ENCODE data around the gene GRIA1.

The GRIA1 gene

GRCh38 chr5:153513156-153513555 is 22.7 kb downstream of the GRIA1 start:
- no peak for DNase-seq (ENCODE audit: low spot score)
- TF ChIP-seq, protein P1, sequence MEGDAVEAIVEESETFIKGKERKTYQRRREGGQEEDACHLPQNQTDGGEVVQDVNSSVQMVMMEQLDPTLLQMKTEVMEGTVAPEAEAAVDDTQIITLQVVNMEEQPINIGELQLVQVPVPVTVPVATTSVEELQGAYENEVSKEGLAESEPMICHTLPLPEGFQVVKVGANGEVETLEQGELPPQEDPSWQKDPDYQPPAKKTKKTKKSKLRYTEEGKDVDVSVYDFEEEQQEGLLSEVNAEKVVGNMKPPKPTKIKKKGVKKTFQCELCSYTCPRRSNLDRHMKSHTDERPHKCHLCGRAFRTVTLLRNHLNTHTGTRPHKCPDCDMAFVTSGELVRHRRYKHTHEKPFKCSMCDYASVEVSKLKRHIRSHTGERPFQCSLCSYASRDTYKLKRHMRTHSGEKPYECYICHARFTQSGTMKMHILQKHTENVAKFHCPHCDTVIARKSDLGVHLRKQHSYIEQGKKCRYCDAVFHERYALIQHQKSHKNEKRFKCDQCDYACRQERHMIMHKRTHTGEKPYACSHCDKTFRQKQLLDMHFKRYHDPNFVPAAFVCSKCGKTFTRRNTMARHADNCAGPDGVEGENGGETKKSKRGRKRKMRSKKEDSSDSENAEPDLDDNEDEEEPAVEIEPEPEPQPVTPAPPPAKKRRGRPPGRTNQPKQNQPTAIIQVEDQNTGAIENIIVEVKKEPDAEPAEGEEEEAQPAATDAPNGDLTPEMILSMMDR (IDR thresholded peaks at IDR 0.05; ENCODE audit: extremely low read depth, missing control alignments) = no peak

- TF ChIP-seq, protein P1 (IDR thresholded peaks at IDR 0.05; ENCODE audit: extremely low read depth, missing control alignments) = no peak
- no peak for DNase-seq (ENCODE audit: low spot score)
Observed at GRCh38 chr5:153515301-153515700, 24.8 kb downstream of the GRIA1 start.

- no peak for DNase-seq (ENCODE audit: low spot score)
- TF ChIP-seq, protein P1 (IDR thresholded peaks at IDR 0.05; ENCODE audit: extremely low read depth, missing control alignments) = no peak
Observed at GRCh38 chr5:153516504-153517240, 26.2 kb downstream of the GRIA1 start.

DNA sequence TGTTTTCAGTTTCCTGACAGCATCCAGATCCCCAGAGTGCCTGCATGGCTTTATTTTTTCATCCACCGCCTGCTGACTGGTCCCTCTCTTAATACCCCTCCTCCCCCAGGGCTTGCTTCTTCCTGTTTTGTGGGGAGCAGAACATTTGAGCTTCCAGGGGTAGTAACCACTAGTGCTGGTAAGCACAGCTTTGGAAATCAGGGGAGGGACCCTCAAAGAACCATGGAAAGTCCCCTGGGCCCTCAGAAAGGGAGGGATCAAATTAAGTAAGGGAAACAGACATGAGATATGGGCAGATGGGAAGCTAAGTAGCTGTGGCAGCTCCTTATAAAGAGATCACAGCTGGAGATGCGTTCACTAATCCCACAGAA is 26.8 kb downstream of the GRIA1 start:
- TF ChIP-seq, protein P1 (IDR thresholded peaks at IDR 0.05; ENCODE audit: extremely low read depth, missing control alignments) = no peak
- no peak for DNase-seq (ENCODE audit: low spot score)

GRCh38 chr5:153520137-153520536 is 29.7 kb downstream of the GRIA1 start:
- TF ChIP-seq, protein P1 (IDR thresholded peaks at IDR 0.05; ENCODE audit: extremely low read depth, missing control alignments) = no peak
- no peak for DNase-seq (ENCODE audit: low spot score)

GRCh38 chr5:153520952-153521351 is 30.5 kb downstream of the GRIA1 start:
- TF ChIP-seq, protein P1 (IDR thresholded peaks at IDR 0.05; ENCODE audit: extremely low read depth, missing control alignments) = no peak
- DNase-seq (ENCODE audit: low spot score) = no peak

- DNase-seq (ENCODE audit: low spot score) = no peak
- TF ChIP-seq, protein P1 (IDR thresholded peaks at IDR 0.05; ENCODE audit: extremely low read depth, missing control alignments) = no peak
Observed at GRCh38 chr5:153523211-153523610, 32.7 kb downstream of the GRIA1 start.
